GM12878 (cell line): Measurements from ENCODE around the gene SLC9C1.

Source experiments
- FOXM1 ChIP-seq: IDR thresholded peaks from 2 replicates; pipeline ENCODE4 v1.6.1; 2012; ENCODE audit warnings: low read depth, mild to moderate bottlenecking, inconsistent platforms, low read length, moderate library complexity
- POLR2A ChIP-seq: IDR thresholded peaks from 2 replicates; pipeline ENCODE4 v1.6.1; 2011; ENCODE audit warnings: low read depth, mild to moderate bottlenecking, low read length
- SMARCA5 ChIP-seq: fragments of 450-650 bp; IDR thresholded peaks from 2 replicates; pipeline ENCODE4 v1.6.1; 2017; ENCODE audit warnings: mild to moderate bottlenecking
- SREBF2 ChIP-seq: IDR thresholded peaks from 2 replicates; pipeline ENCODE4 v1.6.1; 2012; ENCODE audit warnings: mild to moderate bottlenecking, low read length
- TAF1 ChIP-seq: IDR thresholded peaks from 2 replicates; pipeline ENCODE4 v1.6.1; 2011; ENCODE audit warnings: mild to moderate bottlenecking, low read depth, low read length, borderline replicate concordance
- ZNF24 ChIP-seq: fragments of 450-650 bp; IDR thresholded peaks from 2 replicates; pipeline ENCODE4 v1.6.1; 2017; ENCODE audit warnings: antibody characterized with exemption, mild to moderate bottlenecking
- ZNF274 ChIP-seq: IDR thresholded peaks from one replicate; pipeline ENCODE4 v1.8.0; 2011; ENCODE audit not compliant: insufficient read length, insufficient read depth
- TF ChIP-seq, protein P1 (sequence below): IDR thresholded peaks from 2 replicates; pipeline ENCODE4 v1.6.1; 2012; ENCODE audit warnings: low read depth, low read length, improper control_type of control experiment
- TF ChIP-seq, protein P2 (sequence below), 3 experiments: IDR thresholded peaks in 2 of 3; conservative IDR thresholded peaks in 1 of 3; 2 replicates each; pipeline ENCODE4 v1.5.1; 2011; ENCODE audit warnings: low read depth in 3 of 3, low read length in 3 of 3, mild to moderate bottlenecking in 3 of 3, control low read depth in 2 of 3, moderate library complexity in 2 of 3, inconsistent platforms in 1 of 3, mixed read lengths in 1 of 3; ENCODE audit not compliant: control insufficient read depth in 2 of 3, insufficient read depth in 1 of 3; ENCODE audit errors: extremely low read depth in 1 of 3

DNA sequence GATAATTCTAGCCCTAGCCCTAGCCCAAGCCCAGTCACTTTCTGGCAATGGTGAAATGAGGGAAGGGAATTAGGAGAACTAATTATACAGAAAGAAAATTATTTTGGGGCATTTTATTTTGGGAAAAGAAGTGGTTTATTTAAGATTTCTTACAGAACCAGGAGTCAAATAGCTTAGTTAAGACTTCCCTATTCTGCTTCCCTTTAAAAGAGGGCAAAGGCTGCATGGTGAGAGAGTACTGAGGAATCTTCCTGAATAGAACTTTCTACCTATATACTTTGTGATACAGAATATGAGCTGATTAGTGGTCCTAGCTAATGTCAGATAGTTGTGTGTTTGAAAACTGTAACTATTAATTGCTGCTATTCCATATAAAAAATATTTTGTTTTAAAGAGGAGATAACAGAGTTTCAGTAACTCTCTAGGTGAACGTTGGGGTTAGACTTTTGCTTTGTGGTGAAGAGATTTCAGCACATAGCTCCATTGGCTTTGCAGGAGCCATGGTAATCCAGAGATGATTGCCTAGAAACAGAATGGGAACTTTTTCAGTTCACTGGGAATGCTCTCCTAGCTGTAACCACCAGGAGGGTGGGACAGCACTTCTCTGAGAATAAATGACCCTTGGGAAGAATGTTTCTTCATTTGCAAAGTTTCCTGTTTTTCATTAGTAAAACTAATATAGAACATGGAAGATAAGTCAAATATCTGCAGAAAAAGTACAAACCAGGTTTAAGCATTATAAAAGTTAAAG is 155.6 kb downstream of the SLC9C1 start:
- TF ChIP-seq SMARCA5 (no peak), ZNF274 (no peak), ZNF24 (no peak), FOXM1 (no peak), POLR2A (no peak), SREBF2 (no peak), TAF1 (no peak)
- TF ChIP-seq, protein P1, sequence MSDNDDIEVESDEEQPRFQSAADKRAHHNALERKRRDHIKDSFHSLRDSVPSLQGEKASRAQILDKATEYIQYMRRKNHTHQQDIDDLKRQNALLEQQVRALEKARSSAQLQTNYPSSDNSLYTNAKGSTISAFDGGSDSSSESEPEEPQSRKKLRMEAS, result no peak
- TF ChIP-seq, protein P2, sequence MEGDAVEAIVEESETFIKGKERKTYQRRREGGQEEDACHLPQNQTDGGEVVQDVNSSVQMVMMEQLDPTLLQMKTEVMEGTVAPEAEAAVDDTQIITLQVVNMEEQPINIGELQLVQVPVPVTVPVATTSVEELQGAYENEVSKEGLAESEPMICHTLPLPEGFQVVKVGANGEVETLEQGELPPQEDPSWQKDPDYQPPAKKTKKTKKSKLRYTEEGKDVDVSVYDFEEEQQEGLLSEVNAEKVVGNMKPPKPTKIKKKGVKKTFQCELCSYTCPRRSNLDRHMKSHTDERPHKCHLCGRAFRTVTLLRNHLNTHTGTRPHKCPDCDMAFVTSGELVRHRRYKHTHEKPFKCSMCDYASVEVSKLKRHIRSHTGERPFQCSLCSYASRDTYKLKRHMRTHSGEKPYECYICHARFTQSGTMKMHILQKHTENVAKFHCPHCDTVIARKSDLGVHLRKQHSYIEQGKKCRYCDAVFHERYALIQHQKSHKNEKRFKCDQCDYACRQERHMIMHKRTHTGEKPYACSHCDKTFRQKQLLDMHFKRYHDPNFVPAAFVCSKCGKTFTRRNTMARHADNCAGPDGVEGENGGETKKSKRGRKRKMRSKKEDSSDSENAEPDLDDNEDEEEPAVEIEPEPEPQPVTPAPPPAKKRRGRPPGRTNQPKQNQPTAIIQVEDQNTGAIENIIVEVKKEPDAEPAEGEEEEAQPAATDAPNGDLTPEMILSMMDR (IDR thresholded peaks at IDR 0.05 in 2 of 3, conservative IDR thresholded peaks at IDR 0.05 in 1 of 3; ENCODE audit: control insufficient read depth in 2 of 3, extremely low read depth in 1 of 3, insufficient read depth in 1 of 3, low read depth in 3 of 3, low read length in 3 of 3), result no peak
